GM12891 (cell line): ENCODE measurements around the gene KCNH1.

Experiments
- POLR2A ChIP-seq: IDR thresholded peaks from 2 replicates; pipeline ENCODE4 v1.6.1; 2011; ENCODE audit warnings: low read depth, low read length, control low read depth
- POLR2AphosphoS5 ChIP-seq: IDR thresholded peaks from 2 replicates; pipeline ENCODE4 v1.6.1; 2011; ENCODE audit warnings: low read depth, low read length, control low read depth
- POU2F2 ChIP-seq: IDR thresholded peaks from 2 replicates; pipeline ENCODE4 v1.6.1; 2011; ENCODE audit warnings: low read depth, mild to moderate bottlenecking, control low read depth, low read length, moderate library complexity
- SPI1 ChIP-seq: IDR thresholded peaks from 2 replicates; pipeline ENCODE4 v1.6.1; 2011; ENCODE audit warnings: low read depth, low read length, control low read depth
- TAF1 ChIP-seq: IDR thresholded peaks from 2 replicates; pipeline ENCODE4 v1.6.1; 2011; ENCODE audit warnings: low read depth, low read length, control low read depth

GRCh38 chr1:210764536-210764935, 369.4 kb downstream of the KCNH1 start:
- TF ChIP-seq POLR2A, result no peak
- no peak for TF ChIP-seq TAF1
- TF ChIP-seq POLR2AphosphoS5, result no peak
- no peak for TF ChIP-seq SPI1
- no peak for TF ChIP-seq POU2F2
